DND-41 (cell line): ENCODE data around the gene MDM2.

Experiments
- ATAC-seq: fragments of 200-7000 bp; cut with Tn5 transposase; 3 replicates; pipeline ENCODE4 v1.9.1; 2021; ENCODE audit warnings: low read depth; ENCODE audit not compliant: insufficient read depth
- DNase-seq: peaks from one replicate; pipeline ENCODE4 v3.0.0-alpha.2; 2020
- H2AFZ ChIP-seq: 2 replicates; pipeline ENCODE4 v1.6.0; 2012; ENCODE audit warnings: low read depth, low read length
- H3K27ac ChIP-seq: 2 replicates; pipeline ENCODE4 v1.5.1; 2012; ENCODE audit warnings: low read length, inconsistent platforms
- H3K27me3 ChIP-seq: fragments of 200-600 bp; sonication (generic); 2 replicates; pipeline ENCODE4 v1.6.0; 2012; ENCODE audit warnings: low read length, mild to moderate bottlenecking, inconsistent platforms; ENCODE audit not compliant: insufficient read depth, poor library complexity
- H3K36me3 ChIP-seq: 2 replicates; pipeline ENCODE4 v1.5.1; 2012; ENCODE audit warnings: low read length, inconsistent platforms; ENCODE audit not compliant: insufficient read depth
- H3K4me1 ChIP-seq: 2 replicates; pipeline ENCODE4 v1.5.1; 2012; ENCODE audit warnings: mild to moderate bottlenecking, low read length; ENCODE audit not compliant: insufficient read depth
- H3K4me2 ChIP-seq: 2 replicates; pipeline ENCODE4 v1.6.0; 2012; ENCODE audit warnings: mild to moderate bottlenecking, moderate library complexity, low read length, inconsistent platforms; ENCODE audit not compliant: insufficient read depth
- H3K4me3 ChIP-seq, 2 experiments: fragments of 200-600 bp in 1 of 2; shearing (Covaris generic) in 1 of 2; 2 replicates each; pipeline ENCODE4 v1.5.1; 2012 to 2016; ENCODE audit warnings: inconsistent platforms in 2 of 2, low read length in 2 of 2, mild to moderate bottlenecking in 2 of 2, low read depth in 1 of 2, moderate library complexity in 1 of 2
- H3K79me2 ChIP-seq: 2 replicates; pipeline ENCODE4 v1.6.0; 2012; ENCODE audit warnings: low read length, inconsistent platforms; ENCODE audit not compliant: insufficient read depth
- H3K9ac ChIP-seq: 2 replicates; pipeline ENCODE4 v1.6.0; 2012; ENCODE audit warnings: low read depth, mild to moderate bottlenecking, inconsistent platforms, low read length, moderate library complexity
- H3K9me3 ChIP-seq: 2 replicates; pipeline ENCODE4 v1.5.1; 2012; ENCODE audit warnings: low read length, moderate library complexity, mild to moderate bottlenecking, inconsistent platforms; ENCODE audit not compliant: insufficient read depth, severe bottlenecking
- H4K20me1 ChIP-seq: 2 replicates; pipeline ENCODE4 v1.6.0; 2012; ENCODE audit warnings: low read length; ENCODE audit not compliant: insufficient read depth
- CTCF ChIP-seq: IDR thresholded peaks from 2 replicates; pipeline ENCODE4 v1.5.1; 2012; ENCODE audit warnings: borderline replicate concordance, low read length, moderate library complexity, mild to moderate bottlenecking; ENCODE audit not compliant: poor library complexity, severe bottlenecking; ENCODE audit errors: extremely low read depth
- EZH2 ChIP-seq: IDR thresholded peaks from 3 replicates; pipeline ENCODE4 v1.6.1; 2012; ENCODE audit warnings: borderline replicate concordance, low read depth, mild to moderate bottlenecking, moderate library complexity, low read length, inconsistent platforms; ENCODE audit not compliant: severe bottlenecking

The MDM2 gene

DNA sequence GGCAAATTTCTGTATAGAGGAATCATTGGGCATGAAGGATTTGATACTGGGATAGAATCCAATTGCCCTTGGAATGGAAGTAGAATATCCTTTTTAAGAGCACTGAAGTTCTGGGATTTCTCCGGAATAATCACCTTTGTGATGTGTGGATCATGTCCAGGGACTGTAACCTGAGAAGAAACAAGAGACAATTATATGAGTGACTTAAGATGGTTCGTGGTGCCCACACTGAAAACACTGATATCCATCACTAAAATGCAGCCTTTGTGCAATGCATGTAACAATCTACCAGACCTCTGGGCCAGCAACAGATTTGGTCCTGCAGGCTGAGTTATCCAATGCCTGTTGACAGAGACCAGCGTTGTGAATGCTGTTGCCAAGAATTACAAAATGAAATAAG lies 48.5 kb downstream of the MDM2 start:
- DNase-seq (no peak), ATAC-seq (no peak)
- H3K4me3 ChIP-seq = no peak overlapping the region
- no peaks in the 10 kb centered on the region for H4K20me1 ChIP-seq
- H3K9ac ChIP-seq = no peak overlapping the region
- H3K4me1 ChIP-seq = no peaks in the 10 kb centered on the region
- no peak overlapping the region for H3K27ac ChIP-seq
- TF ChIP-seq CTCF (no peak), EZH2 (no peak)
- no peaks in the 10 kb centered on the region for H3K79me2 ChIP-seq
- H3K9me3 ChIP-seq = no peaks in the 10 kb centered on the region
- no peaks in the 10 kb centered on the region for H3K27me3 ChIP-seq
- no peaks in the 10 kb centered on the region for H3K36me3 ChIP-seq
- no peak overlapping the region for H3K4me2 ChIP-seq
- H2AFZ ChIP-seq = no peak overlapping the region

GRCh38 chr12:68861890-68862289 lies 53.9 kb downstream of the MDM2 start:
- H3K9ac ChIP-seq = no peak overlapping the region
- ATAC-seq = no peak
- TF ChIP-seq EZH2 (no peak), CTCF (no peak)

DNA sequence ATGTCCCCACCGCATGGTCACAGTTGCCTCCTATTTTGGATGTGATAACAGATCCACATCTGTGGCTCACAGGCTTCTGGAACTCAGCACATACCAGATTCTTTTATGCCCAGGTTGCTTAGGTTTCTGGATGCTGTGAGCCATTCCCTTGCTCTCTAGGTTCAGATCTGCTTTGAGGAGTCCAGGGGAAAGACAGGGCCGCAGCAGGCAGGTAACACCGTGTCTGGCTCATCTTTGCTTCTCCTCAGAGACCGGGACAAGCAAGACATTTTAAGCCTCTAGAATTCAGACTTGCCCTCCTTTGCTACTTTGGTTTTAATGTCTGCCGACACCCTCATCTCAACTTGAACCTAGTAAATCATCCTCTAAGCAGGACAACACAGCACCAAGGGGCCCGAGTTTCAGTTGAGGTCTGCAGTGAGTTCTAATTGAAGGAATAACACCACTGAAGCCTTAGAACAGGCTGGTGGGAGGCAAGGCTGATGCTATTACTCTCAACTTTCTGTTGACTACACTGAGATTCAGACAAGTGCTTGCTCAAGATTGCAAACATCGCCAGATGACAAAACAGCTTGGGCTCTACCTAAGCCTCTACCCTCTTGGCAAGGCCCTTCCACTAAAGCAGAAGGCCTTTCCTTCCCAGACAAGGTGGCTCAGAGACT lies 55.3 kb downstream of the MDM2 start:
- DNase-seq (no peak), ATAC-seq (no peak)
- no peaks in the 10 kb centered on the region for H4K20me1 ChIP-seq
- H3K4me2 ChIP-seq = no peak overlapping the region
- H3K27ac ChIP-seq = no peak overlapping the region
- no peak overlapping the region for H2AFZ ChIP-seq
- no peaks in the 10 kb centered on the region for H3K9me3 ChIP-seq
- TF ChIP-seq CTCF (no peak), EZH2 (no peak)
- no peak overlapping the region for H3K9ac ChIP-seq
- H3K4me1 ChIP-seq = no peaks in the 10 kb centered on the region
- peaks cover 9% of the 10 kb centered on the region for H3K27me3 ChIP-seq
- H3K4me3 ChIP-seq = no peak overlapping the region
- H3K79me2 ChIP-seq = no peaks in the 10 kb centered on the region
- no peaks in the 10 kb centered on the region for H3K36me3 ChIP-seq

More at GRCh38 chr12:68861890-68862289, 53.9 kb downstream of the MDM2 start:
- Histone ChIP-seq H3K4me2 (no peak overlapping the region), H3K27me3 (no peaks in the 10 kb centered on the region), H2AFZ (no peak overlapping the region), H4K20me1 (no peaks in the 10 kb centered on the region), H3K9me3 (no peaks in the 10 kb centered on the region), H3K79me2 (no peaks in the 10 kb centered on the region), H3K4me3 (no peak overlapping the region), H3K36me3 (no peaks in the 10 kb centered on the region), H3K27ac (no peak overlapping the region), H3K4me1 (no peaks in the 10 kb centered on the region)
- no peak for DNase-seq
